Measurements from ENCODE around the gene GPC6.
A peak's percentile ranks its signal among the peaks of the same experiment; 100 is the strongest.

GPC6 gene

DNA sequence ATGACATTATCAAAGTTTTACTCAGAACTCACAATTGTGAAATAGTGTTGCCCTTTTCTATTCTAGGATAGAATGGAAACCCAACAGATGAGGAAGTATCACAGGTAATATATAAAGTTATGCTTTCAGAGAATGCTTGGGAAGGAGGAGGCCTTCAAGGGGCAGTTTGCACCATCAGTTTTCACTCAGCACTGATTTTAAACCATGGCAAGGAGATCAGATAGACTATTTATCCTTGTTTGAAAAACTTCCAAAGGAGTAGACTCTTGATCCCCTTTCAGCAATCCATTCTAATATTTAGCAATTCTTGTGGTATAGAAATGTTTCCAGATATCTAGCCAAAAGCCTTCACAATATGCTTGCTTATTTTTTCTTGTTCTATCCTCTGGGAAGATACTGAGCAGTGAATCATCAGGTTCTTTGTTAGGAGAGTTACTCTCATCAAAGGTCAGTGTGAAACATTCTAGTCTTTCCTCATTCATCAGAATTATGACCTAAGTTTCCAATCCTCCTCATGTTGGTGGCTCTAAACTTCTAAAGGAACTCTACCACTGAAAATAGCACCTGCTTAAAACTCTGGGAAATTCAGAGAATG, 3.8 kb downstream of the GPC6 start:
- Histone ChIP-seq H3K27me3 (ENCODE audit: insufficient read depth, low read depth) (no peaks in the 10 kb centered on the region), H3K79me2 (ENCODE audit: insufficient read depth, low read depth) (peaks cover 66% of the 10 kb centered on the region), H3K4me1 (ENCODE audit: low read depth, poor library complexity, severe bottlenecking) (peaks cover 61% of the 10 kb centered on the region), H2AFZ (ENCODE audit: low read depth) (no peak overlapping the region), H3K27ac (peak overlapping the region; percentile 84; the same call in 1 of the 2 replicates), H3K4me3 (IDR thresholded peaks at IDR 0.05; ENCODE audit: insufficient read depth, low read depth, low read length) (no peak overlapping the region), H3K36me3 (ENCODE audit: insufficient read depth) (no peaks in the 10 kb centered on the region), H3K4me2 (peak overlapping the region; percentile 68), H4K20me1 (ENCODE audit: insufficient read depth) (no peaks in the 10 kb centered on the region), H3K9ac (peak overlapping the region; percentile 85; the same call in 1 of the 2 replicates)
- TF ChIP-seq, protein P1, sequence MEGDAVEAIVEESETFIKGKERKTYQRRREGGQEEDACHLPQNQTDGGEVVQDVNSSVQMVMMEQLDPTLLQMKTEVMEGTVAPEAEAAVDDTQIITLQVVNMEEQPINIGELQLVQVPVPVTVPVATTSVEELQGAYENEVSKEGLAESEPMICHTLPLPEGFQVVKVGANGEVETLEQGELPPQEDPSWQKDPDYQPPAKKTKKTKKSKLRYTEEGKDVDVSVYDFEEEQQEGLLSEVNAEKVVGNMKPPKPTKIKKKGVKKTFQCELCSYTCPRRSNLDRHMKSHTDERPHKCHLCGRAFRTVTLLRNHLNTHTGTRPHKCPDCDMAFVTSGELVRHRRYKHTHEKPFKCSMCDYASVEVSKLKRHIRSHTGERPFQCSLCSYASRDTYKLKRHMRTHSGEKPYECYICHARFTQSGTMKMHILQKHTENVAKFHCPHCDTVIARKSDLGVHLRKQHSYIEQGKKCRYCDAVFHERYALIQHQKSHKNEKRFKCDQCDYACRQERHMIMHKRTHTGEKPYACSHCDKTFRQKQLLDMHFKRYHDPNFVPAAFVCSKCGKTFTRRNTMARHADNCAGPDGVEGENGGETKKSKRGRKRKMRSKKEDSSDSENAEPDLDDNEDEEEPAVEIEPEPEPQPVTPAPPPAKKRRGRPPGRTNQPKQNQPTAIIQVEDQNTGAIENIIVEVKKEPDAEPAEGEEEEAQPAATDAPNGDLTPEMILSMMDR (conservative IDR thresholded peaks at IDR 0.05; ENCODE audit: low read depth, low read length) = no peak

DNA sequence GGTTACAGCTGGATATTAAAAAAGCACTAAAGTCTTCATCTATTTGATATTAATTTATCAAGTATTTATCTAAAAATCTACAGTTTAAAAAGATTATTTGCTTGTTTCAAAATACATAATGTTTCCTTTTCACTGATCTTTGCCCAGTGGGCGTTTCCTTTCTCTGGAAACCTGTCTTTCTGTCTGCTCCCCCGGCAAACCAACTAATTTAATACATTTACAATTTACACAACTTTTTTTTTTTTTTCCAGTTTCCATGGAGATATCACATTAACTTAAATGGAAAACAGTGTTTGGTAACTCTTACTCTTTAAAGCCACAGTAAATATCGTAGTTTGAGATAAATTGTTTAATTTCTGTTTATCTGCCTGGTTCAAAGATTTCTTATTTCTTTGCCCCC, 5.3 kb downstream of the GPC6 start:
- no peak overlapping the region for H3K4me3 ChIP-seq (IDR thresholded peaks at IDR 0.05; ENCODE audit: insufficient read depth, low read depth, low read length)
- peak overlapping the region; percentile 25; the same call in 1 of the 2 replicates for H3K9ac ChIP-seq
- H4K20me1 ChIP-seq (ENCODE audit: insufficient read depth) = no peaks in the 10 kb centered on the region
- H3K36me3 ChIP-seq (ENCODE audit: insufficient read depth) = no peaks in the 10 kb centered on the region
- peaks cover 59% of the 10 kb centered on the region for H3K4me1 ChIP-seq (ENCODE audit: low read depth, poor library complexity, severe bottlenecking)
- peak overlapping the region; percentile 51; the same call in 1 of the 2 replicates for H3K27ac ChIP-seq
- no peaks in the 10 kb centered on the region for H3K27me3 ChIP-seq (ENCODE audit: insufficient read depth, low read depth)
- no peak overlapping the region for H2AFZ ChIP-seq (ENCODE audit: low read depth)
- TF ChIP-seq, protein P1 (conservative IDR thresholded peaks at IDR 0.05; ENCODE audit: low read depth, low read length) = no peak
- peaks cover 57% of the 10 kb centered on the region for H3K79me2 ChIP-seq (ENCODE audit: insufficient read depth, low read depth)
- H3K4me2 ChIP-seq = peak overlapping the region; percentile 94

GRCh38 chr13:93233997-93234416, 7.4 kb downstream of the GPC6 start:
- peaks cover 43% of the 10 kb centered on the region for H3K79me2 ChIP-seq (ENCODE audit: insufficient read depth, low read depth)
- H3K27me3 ChIP-seq (ENCODE audit: insufficient read depth, low read depth) = no peaks in the 10 kb centered on the region
- H3K9ac ChIP-seq = no peak overlapping the region
- no peak overlapping the region for H3K27ac ChIP-seq
- no peak overlapping the region for H3K4me3 ChIP-seq (IDR thresholded peaks at IDR 0.05; ENCODE audit: insufficient read depth, low read depth, low read length)
- no peaks in the 10 kb centered on the region for H4K20me1 ChIP-seq (ENCODE audit: insufficient read depth)
- H3K36me3 ChIP-seq (ENCODE audit: insufficient read depth) = no peaks in the 10 kb centered on the region
- no peak overlapping the region for H2AFZ ChIP-seq (ENCODE audit: low read depth)
- H3K4me1 ChIP-seq (ENCODE audit: low read depth, poor library complexity, severe bottlenecking) = peaks cover 59% of the 10 kb centered on the region
- peak overlapping the region; percentile 94; the same call in 1 of the 2 replicates for H3K4me2 ChIP-seq
- TF ChIP-seq, protein P1 (conservative IDR thresholded peaks at IDR 0.05; ENCODE audit: low read depth, low read length) = peak; percentile 68

- H3K27ac ChIP-seq = no peak overlapping the region
- no peak overlapping the region for H2AFZ ChIP-seq (ENCODE audit: low read depth)
- no peaks in the 10 kb centered on the region for H3K27me3 ChIP-seq (ENCODE audit: insufficient read depth, low read depth)
- no peaks in the 10 kb centered on the region for H4K20me1 ChIP-seq (ENCODE audit: insufficient read depth)
- no peaks in the 10 kb centered on the region for H3K36me3 ChIP-seq (ENCODE audit: insufficient read depth)
- H3K9ac ChIP-seq = no peak overlapping the region
- H3K4me2 ChIP-seq = peak overlapping the region; percentile 94; the same call in 1 of the 2 replicates
- TF ChIP-seq, protein P1 (conservative IDR thresholded peaks at IDR 0.05; ENCODE audit: low read depth, low read length) = 0 out of 2 replicates have a peak, but pooled peaks have one; percentile 1
- peaks cover 38% of the 10 kb centered on the region for H3K79me2 ChIP-seq (ENCODE audit: insufficient read depth, low read depth)
- peaks cover 59% of the 10 kb centered on the region for H3K4me1 ChIP-seq (ENCODE audit: low read depth, poor library complexity, severe bottlenecking)
- H3K4me3 ChIP-seq (IDR thresholded peaks at IDR 0.05; ENCODE audit: insufficient read depth, low read depth, low read length) = no peak overlapping the region
Observed at GRCh38 chr13:93234459-93234858, 7.9 kb downstream of the GPC6 start.
